ENCODE results near the gene TMC1.

DNA sequence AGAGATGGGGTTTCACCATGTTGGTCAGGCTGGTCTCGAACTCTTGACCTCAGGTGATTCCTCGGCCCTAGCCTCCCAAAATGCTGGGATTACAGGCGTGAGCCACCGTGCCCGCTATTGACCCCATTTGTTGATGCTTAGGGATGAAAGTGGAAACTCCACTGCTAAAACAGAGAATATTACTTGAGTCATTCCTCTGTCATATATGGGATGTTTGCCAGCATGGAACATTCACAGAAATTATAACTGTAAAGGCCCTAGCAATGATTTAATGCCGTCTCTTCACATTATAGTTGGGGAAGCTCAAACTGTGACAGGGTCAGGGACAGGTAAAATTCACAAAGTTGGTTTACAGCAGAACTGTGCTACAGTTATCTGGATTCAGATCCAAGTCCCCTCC lies 94.5 kb downstream of the TMC1 start:
- no peak for TF ChIP-seq GLIS3 (CRISPR knock-in tag; IDR thresholded peaks at IDR 0.05)
- no peak for TF ChIP-seq PPARA (CRISPR knock-in tag; IDR thresholded peaks at IDR 0.05; ENCODE audit: borderline replicate concordance)
- TF ChIP-seq ARNTL (CRISPR knock-in tag; IDR thresholded peaks at IDR 0.05; ENCODE audit: borderline replicate concordance, low read depth): no peak

All from SK-N-SH treated with all-trans-retinoic acid at 6 μM for 48 hours (cell line).